HL-60 (cell line): ENCODE data around the gene C14orf39.

ENCODE experiments used
- GABPA ChIP-seq: IDR thresholded peaks from 2 replicates; pipeline ENCODE4 v1.6.1; 2012; ENCODE audit warnings: low read depth
- POLR2AphosphoS5 ChIP-seq: IDR thresholded peaks from 2 replicates; pipeline ENCODE4 v1.6.1; 2012; ENCODE audit warnings: low read depth
- REST ChIP-seq: IDR thresholded peaks from 2 replicates; pipeline ENCODE4 v1.6.1; 2012; ENCODE audit warnings: low read depth; ENCODE audit not compliant: insufficient replicate concordance
- TF ChIP-seq, protein P1 (sequence below): IDR thresholded peaks from one replicate; pipeline ENCODE4 v1.5.1; 2011; ENCODE audit warnings: low read length, control low read depth, inconsistent platforms; ENCODE audit not compliant: insufficient read depth

DNA sequence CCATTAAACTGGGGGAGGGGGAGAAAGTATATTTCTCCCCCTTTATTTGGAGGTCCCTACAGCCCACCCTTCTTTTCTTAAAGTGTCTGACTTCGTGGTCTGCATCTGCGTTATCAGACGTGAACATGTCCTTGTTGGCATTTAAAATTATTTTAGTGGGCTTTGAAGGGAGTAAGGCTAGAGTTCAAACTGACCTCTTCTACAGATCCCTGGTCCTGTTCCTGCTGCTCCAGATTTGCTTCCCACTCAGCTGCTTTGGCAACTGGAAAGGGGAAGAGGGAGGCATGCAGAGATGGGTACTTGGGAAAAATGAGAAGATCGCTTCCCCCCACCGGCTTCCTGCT is 22.5 kb upstream of the C14orf39 start:
- TF ChIP-seq, protein P1, sequence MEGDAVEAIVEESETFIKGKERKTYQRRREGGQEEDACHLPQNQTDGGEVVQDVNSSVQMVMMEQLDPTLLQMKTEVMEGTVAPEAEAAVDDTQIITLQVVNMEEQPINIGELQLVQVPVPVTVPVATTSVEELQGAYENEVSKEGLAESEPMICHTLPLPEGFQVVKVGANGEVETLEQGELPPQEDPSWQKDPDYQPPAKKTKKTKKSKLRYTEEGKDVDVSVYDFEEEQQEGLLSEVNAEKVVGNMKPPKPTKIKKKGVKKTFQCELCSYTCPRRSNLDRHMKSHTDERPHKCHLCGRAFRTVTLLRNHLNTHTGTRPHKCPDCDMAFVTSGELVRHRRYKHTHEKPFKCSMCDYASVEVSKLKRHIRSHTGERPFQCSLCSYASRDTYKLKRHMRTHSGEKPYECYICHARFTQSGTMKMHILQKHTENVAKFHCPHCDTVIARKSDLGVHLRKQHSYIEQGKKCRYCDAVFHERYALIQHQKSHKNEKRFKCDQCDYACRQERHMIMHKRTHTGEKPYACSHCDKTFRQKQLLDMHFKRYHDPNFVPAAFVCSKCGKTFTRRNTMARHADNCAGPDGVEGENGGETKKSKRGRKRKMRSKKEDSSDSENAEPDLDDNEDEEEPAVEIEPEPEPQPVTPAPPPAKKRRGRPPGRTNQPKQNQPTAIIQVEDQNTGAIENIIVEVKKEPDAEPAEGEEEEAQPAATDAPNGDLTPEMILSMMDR = no peak
- TF ChIP-seq POLR2AphosphoS5 = no peak
- TF ChIP-seq GABPA = no peak
- TF ChIP-seq REST = no peak
